H1 (cell line): ENCODE measurements around the gene CD300LF. TPM values are rescaled to one million over a fixed set of nuclear protein-coding genes. Genes with fewer than 3 reads are reported as not detected.

Experiments used
- CTCF ChIA-PET: fragments of 300-600 bp; sonication (Branson Sonifier 250); formaldehyde crosslinking; loops from one replicate; lab custom pipeline; 2021; ENCODE audit not compliant: partially characterized antibody; lab: Charles Lee
- POLR2A ChIA-PET: fragments of 300-600 bp; sonication (Branson Sonifier 250); formaldehyde crosslinking; loops from one replicate; lab custom pipeline; 2021; ENCODE audit warnings: inconsistent platforms; ENCODE audit not compliant: partially characterized antibody; lab: Charles Lee
- DNase-seq, 2 experiments: peaks; one replicate each; pipeline versions ENCODE4 v3.0.0 to v3.0.0-alpha.2; 2010 to 2022; ENCODE audit warnings: low spot score in 2 of 2, low read depth in 1 of 2, mixed read lengths in 1 of 2
- FAIRE-seq: peaks from 2 replicates; lab custom pipeline; 2011; peaks lifted over from hg19 to GRCh38; lab: Jason Lieb, UNC
- H2AFZ ChIP-seq: 2 replicates; pipeline ENCODE4 v1.8.1; 2012; ENCODE audit warnings: low read length, inconsistent platforms
- H2AK5ac ChIP-seq: 2 replicates; pipeline ENCODE4 v1.6.1; 2013; ENCODE audit warnings: low read depth, low read length
- H2BK120ac ChIP-seq: replicated peaks from 2 replicates; pipeline ENCODE3; 2013; ENCODE audit warnings: low read depth, low read length, inconsistent platforms
- H2BK12ac ChIP-seq: 2 replicates; pipeline ENCODE4 v1.6.1; 2013; ENCODE audit warnings: low read depth, low read length
- H2BK15ac ChIP-seq: 2 replicates; pipeline ENCODE4 v1.6.1; 2013; ENCODE audit warnings: low read length
- H2BK20ac ChIP-seq: 2 replicates; pipeline ENCODE4 v1.6.1; 2013; ENCODE audit warnings: low read length
- H2BK5ac ChIP-seq: 2 replicates; pipeline ENCODE4 v1.6.1; 2013; ENCODE audit warnings: low read depth, low read length
- H3K14ac ChIP-seq: 2 replicates; pipeline ENCODE4 v1.6.1; 2013; ENCODE audit warnings: inconsistent platforms; ENCODE audit not compliant: insufficient read length
- H3K18ac ChIP-seq: 2 replicates; pipeline ENCODE4 v1.6.1; 2013; ENCODE audit warnings: low read length; ENCODE audit errors: extremely low read depth
- H3K23ac ChIP-seq: 2 replicates; pipeline ENCODE4 v1.6.1; 2013; ENCODE audit warnings: inconsistent platforms; ENCODE audit not compliant: insufficient read length
- H3K23me2 ChIP-seq: 2 replicates; pipeline ENCODE4 v1.6.1; 2013; ENCODE audit warnings: low read depth, low read length
- H3K27ac ChIP-seq: 2 replicates; pipeline ENCODE4 v1.6.1; 2011; ENCODE audit warnings: low read depth, low read length, inconsistent platforms
- H3K27me3 ChIP-seq, 4 experiments: replicated peaks in 1 of 4; 1 replicate in 1 of 4; 2 replicates in 3 of 4; pipeline versions ENCODE4 v1.6.1 to v1.8.1; 2011 to 2013; ENCODE audit warnings: low read length in 3 of 4, mild to moderate bottlenecking in 3 of 4, inconsistent platforms in 2 of 4, mixed read lengths in 2 of 4, moderate library complexity in 1 of 4; ENCODE audit not compliant: control insufficient read depth in 3 of 4, insufficient read depth in 3 of 4; ENCODE audit errors: extremely low read depth in 1 of 4
- H3K36me3 ChIP-seq, 4 experiments: 2 replicates each; pipeline versions ENCODE4 v1.6.1 to v1.8.1; 2011 to 2013; ENCODE audit warnings: mild to moderate bottlenecking in 4 of 4, low read length in 3 of 4, moderate library complexity in 2 of 4, control low read depth in 1 of 4, inconsistent platforms in 1 of 4; ENCODE audit not compliant: insufficient read depth in 4 of 4, control insufficient read depth in 2 of 4
- H3K4ac ChIP-seq: replicated peaks from 2 replicates; pipeline ENCODE3; 2013; ENCODE audit warnings: low read length, low read depth, mixed read lengths, inconsistent platforms; ENCODE audit not compliant: insufficient read length
- H3K4me1 ChIP-seq, 4 experiments: replicated peaks in 1 of 4; 1 replicate in 1 of 4; 2 replicates in 3 of 4; pipeline versions ENCODE4 v1.6.1 to v1.8.1; 2011 to 2013; ENCODE audit warnings: low read length in 3 of 4, inconsistent platforms in 2 of 4, mixed read lengths in 1 of 4; ENCODE audit not compliant: insufficient read depth in 4 of 4, control insufficient read depth in 3 of 4
- H3K4me2 ChIP-seq, 2 experiments: 2 replicates each; pipeline versions ENCODE4 v1.6.1 to v1.8.1; 2011 to 2013; ENCODE audit warnings: low read depth in 2 of 2, low read length in 2 of 2, control low read depth in 1 of 2, inconsistent platforms in 1 of 2, mild to moderate bottlenecking in 1 of 2; ENCODE audit not compliant: insufficient read depth in 1 of 2
- H3K4me3 ChIP-seq, 4 experiments: fragments of 200-600, 300-600 bp in 1 of 4; sonication (generic), shearing (Covaris generic), sonication (Bioruptor Twin) in 1 of 4; 2 replicates each; pipeline versions ENCODE4 v1.5.1 to v1.8.1; 2011 to 2016; ENCODE audit warnings: low read length in 4 of 4, low read depth in 3 of 4, control low read depth in 2 of 4, inconsistent platforms in 2 of 4, mild to moderate bottlenecking in 2 of 4, mixed read lengths in 1 of 4, moderate library complexity in 1 of 4; ENCODE audit not compliant: insufficient read depth in 2 of 4; ENCODE audit errors: extremely low read depth in 1 of 4
- H3K56ac ChIP-seq: replicated peaks from 2 replicates; pipeline ENCODE3; 2013; ENCODE audit warnings: low read depth, mild to moderate bottlenecking, mixed read lengths, low read length, inconsistent platforms; ENCODE audit not compliant: insufficient read length
- H3K79me1 ChIP-seq: 2 replicates; pipeline ENCODE4 v1.6.1; 2013; ENCODE audit warnings: low read depth, low read length, control low read depth
- H3K79me2 ChIP-seq, 2 experiments: 2 replicates each; pipeline versions ENCODE4 v1.6.1 to v1.8.1; 2012 to 2013; ENCODE audit warnings: low read length in 2 of 2, mild to moderate bottlenecking in 2 of 2, inconsistent platforms in 1 of 2; ENCODE audit not compliant: insufficient read depth in 2 of 2, control insufficient read depth in 1 of 2
- H3K9ac ChIP-seq, 4 experiments: replicated peaks in 1 of 4; 1 replicate in 1 of 4; 2 replicates in 3 of 4; pipeline versions ENCODE4 v1.6.1 to v1.8.1; 2011 to 2013; ENCODE audit warnings: low read depth in 3 of 4, low read length in 3 of 4, control low read depth in 2 of 4, mild to moderate bottlenecking in 2 of 4, moderate library complexity in 2 of 4, inconsistent platforms in 1 of 4; ENCODE audit errors: extremely low read depth in 1 of 4
- H3K9me3 ChIP-seq, 2 experiments: 2 replicates each; pipeline versions ENCODE4 v1.6.1 to v1.8.1; 2012 to 2013; ENCODE audit warnings: mild to moderate bottlenecking in 2 of 2, moderate library complexity in 2 of 2, control low read depth in 1 of 2, inconsistent platforms in 1 of 2, low read depth in 1 of 2, low read length in 1 of 2, mixed read lengths in 1 of 2; ENCODE audit not compliant: insufficient read depth in 2 of 2
- H4K20me1 ChIP-seq, 2 experiments: replicated peaks in 1 of 2; 2 replicates each; pipeline versions ENCODE3 to v1.8.1; 2011 to 2013; ENCODE audit warnings: inconsistent platforms in 2 of 2, low read length in 2 of 2, mild to moderate bottlenecking in 1 of 2; ENCODE audit not compliant: insufficient read depth in 2 of 2, control insufficient read depth in 1 of 2
- H4K5ac ChIP-seq: 2 replicates; pipeline ENCODE4 v1.6.1; 2013; ENCODE audit warnings: low read length, low read depth, mixed read lengths, inconsistent platforms; ENCODE audit not compliant: insufficient read length
- H4K8ac ChIP-seq: 2 replicates; pipeline ENCODE4 v1.8.0; 2013; ENCODE audit warnings: mild to moderate bottlenecking, moderate library complexity, low read length, inconsistent platforms; ENCODE audit not compliant: insufficient read depth; ENCODE audit errors: extremely low read depth
- H4K91ac ChIP-seq: replicated peaks from 2 replicates; pipeline ENCODE3; 2013; ENCODE audit warnings: low read length, mixed read lengths, inconsistent platforms; ENCODE audit not compliant: insufficient read length
- BACH1 ChIP-seq: IDR thresholded peaks from 2 replicates; pipeline ENCODE4 v1.6.1; 2012; ENCODE audit warnings: low read length, improper control_type of control experiment
- TBP ChIP-seq: IDR thresholded peaks from 2 replicates; pipeline ENCODE4 v1.6.1; 2011; ENCODE audit warnings: low read depth, low read length, improper control_type of control experiment
- TEAD4 ChIP-seq: IDR thresholded peaks from 2 replicates; pipeline ENCODE4 v1.6.1; 2012; ENCODE audit warnings: low read depth, low read length, inconsistent platforms, mixed read lengths
- WGBS, 2 experiments: shearing (Covaris generic) in 1 of 2; methylation state at CpG; one replicate each; pipeline versions ENCODE4 v1.1.6 to v1.1.7; 2013 to 2015; ENCODE audit warnings: low lambda C conversion rate in 2 of 2, mixed read lengths in 2 of 2, inconsistent platforms in 1 of 2, low coverage in 1 of 2, missing lambda C conversion rate in 1 of 2; ENCODE audit not compliant: insufficient replicate concordance in 2 of 2, insufficient coverage in 1 of 2, insufficient read length in 1 of 2; ENCODE audit errors: extremely low coverage in 1 of 2, missing lambda C conversion rate in 1 of 2; 5-methylcytosine and 5-hydroxymethylcytosine counted together
- polyA plus RNA-seq, 7 experiments: library from polyadenylated mRNA; depleted of rRNA in 3 of 7; stranded (reverse) in 5 of 7; unstranded in 2 of 7; fragments of >200 nt in 5 of 7; fragments of 200-250 nt in 2 of 7; gene quantifications; 1 replicate in 5 of 7; 2 replicates in 1 of 7; 4 replicates in 1 of 7; pipeline versions ENCODE4 v1.2.1 to v1.2.3, GENCODE V29; 2011 to 2013; ENCODE audit warnings: missing spikeins in 2 of 7, mixed read lengths in 2 of 7
- total RNA-seq: library from RNA; stranded (reverse); fragmentation: NEBNext Ultra II Directional; extraction: Animal tissue kit (Norgen Biotek cat#: 25700); gene quantifications from 2 replicates; pipeline ENCODE4 v1.2.1, GENCODE V29; 2021

Gene CD300LF
- total and polyA plus RNA-seq, 2 of the 8 experiments (the other 6 are each of a cell fraction or from before 2014, with no cell fraction given): not detected

DNA sequence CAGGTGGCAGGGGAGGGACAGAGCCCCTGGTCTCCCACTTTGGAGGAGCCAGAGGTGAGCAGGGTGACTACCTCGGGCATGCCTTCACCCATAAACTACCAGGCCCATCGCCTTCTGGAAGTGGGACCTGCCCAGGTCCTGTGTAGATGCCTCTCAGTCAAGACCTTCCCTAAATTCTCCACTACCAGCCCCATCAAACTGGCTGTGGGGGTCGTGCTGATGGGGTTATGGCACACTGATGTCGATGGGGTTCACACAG, 18.6 kb upstream of the CD300LF start:
- H2BK20ac ChIP-seq: no peak overlapping the region
- CTCF ChIA-PET: no interaction called here
- no peak overlapping the region for H2AFZ ChIP-seq
- no peak overlapping the region for H2AK5ac ChIP-seq
- H4K20me1 ChIP-seq: peaks cover 0 to 7% of the 10 kb centered on the region in 2 experiments
- no peak for FAIRE-seq
- peaks cover 17% of the 10 kb centered on the region for H3K23me2 ChIP-seq
- H3K27ac ChIP-seq: no peak overlapping the region
- H3K4ac ChIP-seq: no peak overlapping the region
- no peak overlapping the region for H2BK15ac ChIP-seq
- no peak overlapping the region for H3K14ac ChIP-seq
- peaks cover 0 to 7% (median 1%) of the 10 kb centered on the region in 4 experiments; a peak in 3 of 7 replicates for H3K4me1 ChIP-seq
- no peaks in the 10 kb centered on the region for H3K79me2 ChIP-seq
- 78% methylated on average over 4 of the region's 4 CpGs; no CpG with 5 or more reads in 1 of the 2 experiments for WGBS, 2 experiments
- peaks cover 0 to 9% of the 10 kb centered on the region in 2 experiments; a peak in 1 of 4 replicates for H3K9me3 ChIP-seq
- H2BK5ac ChIP-seq: no peak overlapping the region
- peaks cover 0 to 5% (median 2%) of the 10 kb centered on the region in 4 experiments; a peak in 4 of 7 replicates for H3K27me3 ChIP-seq
- no peak overlapping the region for H4K8ac ChIP-seq
- H2BK120ac ChIP-seq: no peak overlapping the region
- no peak overlapping the region for H3K4me2 ChIP-seq
- DNase-seq: no peak
- H3K56ac ChIP-seq: no peak overlapping the region
- no peak overlapping the region for H4K91ac ChIP-seq
- peaks cover 3% of the 10 kb centered on the region; the same call in 1 of the 2 replicates for H3K79me1 ChIP-seq
- H3K9ac ChIP-seq: no peak overlapping the region
- H2BK12ac ChIP-seq: no peak overlapping the region; the same call in 1 of the 2 replicates
- H3K18ac ChIP-seq: no peak overlapping the region
- TF ChIP-seq BACH1 (no peak), TEAD4 (no peak), TBP (no peak)
- H4K5ac ChIP-seq: no peak overlapping the region
- H3K4me3 ChIP-seq: no peak overlapping the region
- no peaks in the 10 kb centered on the region for H3K36me3 ChIP-seq
- no peak overlapping the region for H3K23ac ChIP-seq
- POLR2A ChIA-PET: no interaction called here
